ENCODE measurements around the gene NECTIN3.

DNA sequence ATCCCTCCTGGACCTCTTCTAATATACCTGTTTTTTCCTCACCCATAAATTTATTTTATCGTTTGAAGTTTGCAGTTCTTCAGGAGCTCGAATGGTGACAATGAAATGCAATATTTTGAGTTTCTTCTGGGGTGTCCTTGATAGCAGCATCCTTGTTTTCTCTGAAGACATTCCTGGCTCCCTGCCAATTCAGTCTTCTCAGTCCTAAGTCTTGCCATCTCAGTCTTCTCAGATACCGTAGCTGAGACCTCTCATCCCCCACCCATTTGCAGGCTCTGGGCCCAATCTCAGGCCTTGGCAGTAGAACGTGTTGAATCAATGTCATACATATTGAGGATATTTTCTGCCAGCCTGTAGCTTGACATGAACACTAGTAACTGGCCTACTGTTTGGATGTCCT lies 140.9 kb downstream of the NECTIN3 start:
- TF ChIP-seq, protein P1, sequence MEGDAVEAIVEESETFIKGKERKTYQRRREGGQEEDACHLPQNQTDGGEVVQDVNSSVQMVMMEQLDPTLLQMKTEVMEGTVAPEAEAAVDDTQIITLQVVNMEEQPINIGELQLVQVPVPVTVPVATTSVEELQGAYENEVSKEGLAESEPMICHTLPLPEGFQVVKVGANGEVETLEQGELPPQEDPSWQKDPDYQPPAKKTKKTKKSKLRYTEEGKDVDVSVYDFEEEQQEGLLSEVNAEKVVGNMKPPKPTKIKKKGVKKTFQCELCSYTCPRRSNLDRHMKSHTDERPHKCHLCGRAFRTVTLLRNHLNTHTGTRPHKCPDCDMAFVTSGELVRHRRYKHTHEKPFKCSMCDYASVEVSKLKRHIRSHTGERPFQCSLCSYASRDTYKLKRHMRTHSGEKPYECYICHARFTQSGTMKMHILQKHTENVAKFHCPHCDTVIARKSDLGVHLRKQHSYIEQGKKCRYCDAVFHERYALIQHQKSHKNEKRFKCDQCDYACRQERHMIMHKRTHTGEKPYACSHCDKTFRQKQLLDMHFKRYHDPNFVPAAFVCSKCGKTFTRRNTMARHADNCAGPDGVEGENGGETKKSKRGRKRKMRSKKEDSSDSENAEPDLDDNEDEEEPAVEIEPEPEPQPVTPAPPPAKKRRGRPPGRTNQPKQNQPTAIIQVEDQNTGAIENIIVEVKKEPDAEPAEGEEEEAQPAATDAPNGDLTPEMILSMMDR (IDR thresholded peaks at IDR 0.05), result no peak
- TF ChIP-seq SIN3A (IDR thresholded peaks at IDR 0.05; ENCODE audit: borderline replicate concordance, insufficient read depth, low read depth, low read length) (no peak), POLR2AphosphoS5 (IDR thresholded peaks at IDR 0.05; ENCODE audit: low read depth, low read length) (no peak)

All from Panc1 (cell line).